Forelimb muscle (tissue), 1 donor: ENCODE measurements around the gene SYNE1. TPM values are rescaled to one million over a fixed set of nuclear protein-coding genes. Genes with fewer than 3 reads are reported as not detected.
"Not testable (repeated sequence)": the region's sequence is repeated elsewhere in the genome, so short reads cannot be mapped to it uniquely, and the experiment has no call there.

Experiments used
- DNase-seq: peaks from one replicate; pipeline ENCODE4 v3.0.0-alpha.2; 2013; ENCODE audit warnings: low read depth
- polyA plus RNA-seq: library from polyadenylated mRNA; unstranded; fragments of 120-200 nt; gene quantifications from one replicate; pipeline ENCODE4 v1.2.1, GENCODE V29; 2013; ENCODE audit not compliant: insufficient read length

The SYNE1 gene
- polyA plus RNA-seq, 1 donor, result 97.1 TPM

- DNase-seq, result not testable (repeated sequence)
Measured at GRCh38 chr6:152490971-152491378, 146.2 kb downstream of the SYNE1 start.

GRCh38 chr6:152484806-152485205 lies 152.4 kb downstream of the SYNE1 start:
- DNase-seq, result no peak

GRCh38 chr6:152482289-152482688 lies 154.9 kb downstream of the SYNE1 start:
- no peak for DNase-seq

- DNase-seq, result no peak
Measured at GRCh38 chr6:152478377-152479010, 158.7 kb downstream of the SYNE1 start.

- no peak for DNase-seq
Measured at GRCh38 chr6:152474354-152474753, 162.8 kb downstream of the SYNE1 start.

GRCh38 chr6:152472325-152472724 lies 164.8 kb downstream of the SYNE1 start:
- no peak for DNase-seq

GRCh38 chr6:152471456-152472265 lies 165.5 kb downstream of the SYNE1 start:
- no peak for DNase-seq

- no peak for DNase-seq
Measured at GRCh38 chr6:152463164-152463563, 174.0 kb downstream of the SYNE1 start.

GRCh38 chr6:152462716-152463115 lies 174.4 kb downstream of the SYNE1 start:
- DNase-seq, result no peak

GRCh38 chr6:152461556-152461955 lies 175.6 kb downstream of the SYNE1 start:
- DNase-seq, result no peak

GRCh38 chr6:152458648-152459644 lies 178.2 kb downstream of the SYNE1 start:
- no peak for DNase-seq

- DNase-seq, result no peak
Measured at GRCh38 chr6:152457949-152458624, 179.1 kb downstream of the SYNE1 start.

GRCh38 chr6:152454003-152454402 lies 183.2 kb downstream of the SYNE1 start:
- DNase-seq, result no peak

GRCh38 chr6:152453421-152453820 lies 183.7 kb downstream of the SYNE1 start:
- DNase-seq, result no peak

GRCh38 chr6:152452639-152453038 lies 184.5 kb downstream of the SYNE1 start:
- no peak for DNase-seq

GRCh38 chr6:152450519-152450918 lies 186.6 kb downstream of the SYNE1 start:
- DNase-seq, result no peak

GRCh38 chr6:152441902-152442301 lies 195.3 kb downstream of the SYNE1 start:
- DNase-seq, result no peak

GRCh38 chr6:152435816-152436215 lies 201.3 kb downstream of the SYNE1 start:
- no peak for DNase-seq

- DNase-seq, result no peak
Measured at GRCh38 chr6:152432758-152433157, 204.4 kb downstream of the SYNE1 start.

- DNase-seq, result no peak
Measured at GRCh38 chr6:152428126-152428525, 209.0 kb downstream of the SYNE1 start.

- no peak for DNase-seq
Measured at GRCh38 chr6:152426276-152426675, 210.9 kb downstream of the SYNE1 start.
